Measurements from ENCODE around the gene DNAJB6. TPM values are rescaled to one million over a fixed set of nuclear protein-coding genes. Genes with fewer than 3 reads are reported as not detected.

DNAJB6 gene
- total RNA-seq, 4 donors from 2014 or later = 103 to 151 (median 139) TPM

DNA sequence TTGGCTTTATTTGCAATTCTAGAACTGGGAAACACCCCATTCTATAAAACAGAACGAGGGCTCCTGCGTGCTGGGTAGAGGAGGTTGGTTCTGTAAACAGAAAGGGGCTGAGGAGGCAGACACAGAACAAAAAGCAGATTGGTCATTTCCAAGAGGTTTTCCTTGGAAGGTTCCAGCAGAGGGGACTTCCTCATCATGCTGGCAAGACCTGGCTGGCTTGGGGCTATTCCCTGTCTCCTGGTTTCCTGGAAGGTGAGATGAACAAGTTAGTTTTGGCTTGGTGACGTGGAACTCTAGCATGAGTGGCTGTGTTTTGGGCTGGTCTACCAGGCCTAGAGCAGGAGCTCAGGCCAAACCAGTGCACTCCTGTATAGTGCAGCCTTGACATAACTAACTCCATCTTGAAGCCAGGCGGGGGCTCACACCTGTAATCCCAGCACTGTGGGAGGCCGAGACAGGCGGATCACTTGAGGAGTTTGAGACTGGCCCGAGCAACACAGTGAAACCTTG is 26.1 kb upstream of the DNAJB6 start:
- no peak for TF ChIP-seq POLR2A (IDR thresholded peaks at IDR 0.05; ENCODE audit: low read depth)
- TF ChIP-seq POLR2AphosphoS5 (IDR thresholded peaks at IDR 0.05) = no peak
- TF ChIP-seq EP300 (IDR thresholded peaks at IDR 0.05) = no peak
- TF ChIP-seq, protein P1, sequence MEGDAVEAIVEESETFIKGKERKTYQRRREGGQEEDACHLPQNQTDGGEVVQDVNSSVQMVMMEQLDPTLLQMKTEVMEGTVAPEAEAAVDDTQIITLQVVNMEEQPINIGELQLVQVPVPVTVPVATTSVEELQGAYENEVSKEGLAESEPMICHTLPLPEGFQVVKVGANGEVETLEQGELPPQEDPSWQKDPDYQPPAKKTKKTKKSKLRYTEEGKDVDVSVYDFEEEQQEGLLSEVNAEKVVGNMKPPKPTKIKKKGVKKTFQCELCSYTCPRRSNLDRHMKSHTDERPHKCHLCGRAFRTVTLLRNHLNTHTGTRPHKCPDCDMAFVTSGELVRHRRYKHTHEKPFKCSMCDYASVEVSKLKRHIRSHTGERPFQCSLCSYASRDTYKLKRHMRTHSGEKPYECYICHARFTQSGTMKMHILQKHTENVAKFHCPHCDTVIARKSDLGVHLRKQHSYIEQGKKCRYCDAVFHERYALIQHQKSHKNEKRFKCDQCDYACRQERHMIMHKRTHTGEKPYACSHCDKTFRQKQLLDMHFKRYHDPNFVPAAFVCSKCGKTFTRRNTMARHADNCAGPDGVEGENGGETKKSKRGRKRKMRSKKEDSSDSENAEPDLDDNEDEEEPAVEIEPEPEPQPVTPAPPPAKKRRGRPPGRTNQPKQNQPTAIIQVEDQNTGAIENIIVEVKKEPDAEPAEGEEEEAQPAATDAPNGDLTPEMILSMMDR (IDR thresholded peaks at IDR 0.05) = no peak
- Histone ChIP-seq H3K36me3 (no peaks in the 10 kb centered on the region), H3K9me3 (no peaks in the 10 kb centered on the region), H3K27me3 (peaks cover 0 to 4% (median 0%) of the 10 kb centered on the region in 4 donors), H3K27ac (replicated peaks in 1 of 4) (no peak overlapping the region), H3K4me1 (peaks cover 0 to 8% (median 4%) of the 10 kb centered on the region in 4 donors), H3K4me3 (no peak overlapping the region)
- no peak for DNase-seq (ENCODE audit: extremely low spot score)
- WGBS = 78% methylated on average over 7 of the region's 7 CpGs
- intact Hi-C loops (cut with DNase I) = no loop called here

DNA sequence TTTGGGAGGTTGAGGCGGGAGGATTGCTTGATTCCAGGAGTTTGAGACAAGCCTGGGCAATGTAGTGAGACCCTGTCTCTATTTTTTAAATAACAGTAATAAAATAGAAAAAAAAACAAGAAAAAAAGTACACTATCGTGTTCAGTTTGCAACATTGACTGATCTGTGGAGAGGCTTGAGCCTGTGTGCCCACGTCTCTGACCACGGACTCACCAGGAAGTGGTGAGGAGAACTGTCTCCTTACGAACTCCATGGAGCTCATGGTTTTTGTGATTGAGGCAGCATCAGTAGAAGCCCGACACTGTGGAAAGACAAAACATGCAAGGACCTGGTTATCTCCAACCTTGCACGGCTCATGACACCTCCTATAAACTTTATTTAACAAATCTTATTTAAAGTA is 23.9 kb upstream of the DNAJB6 start:
- H3K27ac ChIP-seq (replicated peaks in 1 of 4) = no peak overlapping the region
- 76% methylated on average over 7 of the region's 7 CpGs for WGBS
- H3K9me3 ChIP-seq = no peaks in the 10 kb centered on the region
- intact Hi-C loops (cut with DNase I) = no loop called here
- H3K4me1 ChIP-seq = peaks cover 0 to 8% (median 4%) of the 10 kb centered on the region in 4 donors
- TF ChIP-seq, protein P1 (IDR thresholded peaks at IDR 0.05) = no peak
- TF ChIP-seq POLR2AphosphoS5 (IDR thresholded peaks at IDR 0.05) = no peak
- no peak for TF ChIP-seq POLR2A (IDR thresholded peaks at IDR 0.05; ENCODE audit: low read depth)
- no peak for TF ChIP-seq EP300 (IDR thresholded peaks at IDR 0.05)
- peaks cover 0 to 4% (median 0%) of the 10 kb centered on the region in 4 donors for H3K27me3 ChIP-seq
- DNase-seq (ENCODE audit: extremely low spot score) = no peak
- H3K4me3 ChIP-seq = no peak overlapping the region
- H3K36me3 ChIP-seq = no peaks in the 10 kb centered on the region

DNA sequence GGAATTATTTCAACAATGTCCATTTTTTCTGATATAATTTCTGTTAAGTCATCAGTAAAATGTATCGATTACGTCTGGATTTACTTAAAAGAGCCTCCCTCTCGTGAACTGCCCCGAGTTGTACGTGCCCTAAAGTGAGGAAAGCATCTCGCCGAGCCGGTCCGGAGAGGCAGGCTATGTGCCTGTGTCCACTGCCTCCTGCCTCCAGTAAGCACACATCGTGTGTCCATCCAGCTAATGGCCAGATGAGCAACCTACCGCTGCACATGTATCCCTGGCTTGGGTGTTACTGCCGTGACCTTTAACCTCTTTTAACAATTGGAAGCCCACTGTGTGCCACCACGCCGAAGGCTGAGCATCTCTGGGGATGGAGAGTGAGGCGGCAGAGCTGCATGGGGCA is 23.2 kb upstream of the DNAJB6 start:
- H3K36me3 ChIP-seq = no peaks in the 10 kb centered on the region
- WGBS = 92% methylated on average over 15 of the region's 15 CpGs
- TF ChIP-seq POLR2AphosphoS5 (IDR thresholded peaks at IDR 0.05) = no peak
- TF ChIP-seq, protein P1 (IDR thresholded peaks at IDR 0.05) = no peak
- no peak for TF ChIP-seq POLR2A (IDR thresholded peaks at IDR 0.05; ENCODE audit: low read depth)
- no peak for TF ChIP-seq EP300 (IDR thresholded peaks at IDR 0.05)

DNA sequence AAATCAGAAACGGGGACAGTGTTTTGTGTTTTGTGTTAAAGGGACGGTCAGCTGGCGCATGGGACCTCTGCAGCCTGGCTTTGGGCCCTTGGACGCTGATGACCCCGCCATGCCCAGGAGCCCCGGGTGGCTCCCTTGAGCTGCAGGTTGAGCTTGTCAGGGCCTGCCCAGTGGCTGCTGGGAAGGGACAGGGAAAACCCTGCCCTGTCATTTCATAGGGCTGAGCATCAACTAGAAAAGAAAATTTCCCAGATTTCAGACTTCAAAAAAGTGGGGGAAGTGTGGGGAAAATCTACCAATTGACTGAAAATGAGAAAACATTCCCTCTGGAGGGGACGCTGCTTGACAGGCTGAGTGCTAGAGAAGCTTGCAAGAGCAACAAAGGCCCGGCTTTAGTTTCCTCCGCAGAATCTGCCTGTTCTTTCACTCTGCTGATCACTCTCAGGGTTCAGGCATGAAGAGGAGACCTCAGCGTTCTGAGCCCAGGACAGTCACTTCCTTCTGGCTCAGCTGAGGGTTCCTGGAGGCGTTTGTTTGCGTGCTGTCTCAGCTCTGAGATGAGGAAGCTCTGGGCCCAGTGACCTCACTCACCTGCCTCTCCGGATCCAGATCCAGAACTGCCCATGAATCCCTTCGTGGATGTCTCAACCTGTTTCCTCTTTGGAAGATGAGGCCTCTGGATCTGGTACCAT is 18.6 kb upstream of the DNAJB6 start:
- Histone ChIP-seq H3K4me3 (no peak overlapping the region), H3K4me1 (peaks cover 0 to 6% (median 0%) of the 10 kb centered on the region in 4 donors), H3K9me3 (no peaks in the 10 kb centered on the region), H3K36me3 (no peaks in the 10 kb centered on the region), H3K27me3 (no peaks in the 10 kb centered on the region), H3K27ac (replicated peaks in 1 of 4) (peak overlapping the region in 1 of 4 donors; percentile 3)
- TF ChIP-seq POLR2AphosphoS5 (IDR thresholded peaks at IDR 0.05) = no peak
- TF ChIP-seq, protein P1 (IDR thresholded peaks at IDR 0.05) = no peak
- TF ChIP-seq POLR2A (IDR thresholded peaks at IDR 0.05; ENCODE audit: low read depth) = no peak
- no peak for TF ChIP-seq EP300 (IDR thresholded peaks at IDR 0.05)
- DNase-seq (ENCODE audit: extremely low spot score) = no peak
- intact Hi-C loops (cut with DNase I) = no loop called here
- WGBS = 66% methylated on average over 14 of the region's 14 CpGs

More for the DNA sequence above, 23.2 kb upstream of the DNAJB6 start:
- H3K4me3 ChIP-seq = no peak overlapping the region
- H3K27me3 ChIP-seq = peaks cover 0 to 4% (median 0%) of the 10 kb centered on the region in 4 donors
- H3K27ac ChIP-seq (replicated peaks in 1 of 4) = no peak overlapping the region
- peaks cover 0 to 8% (median 4%) of the 10 kb centered on the region in 4 donors for H3K4me1 ChIP-seq
- no peak for DNase-seq (ENCODE audit: extremely low spot score)
- H3K9me3 ChIP-seq = no peaks in the 10 kb centered on the region
- intact Hi-C loops (cut with DNase I) = no loop called here

All from esophagus muscularis mucosa (tissue), 4 donors.